ENCODE measurements around the gene PET117.

DNA sequence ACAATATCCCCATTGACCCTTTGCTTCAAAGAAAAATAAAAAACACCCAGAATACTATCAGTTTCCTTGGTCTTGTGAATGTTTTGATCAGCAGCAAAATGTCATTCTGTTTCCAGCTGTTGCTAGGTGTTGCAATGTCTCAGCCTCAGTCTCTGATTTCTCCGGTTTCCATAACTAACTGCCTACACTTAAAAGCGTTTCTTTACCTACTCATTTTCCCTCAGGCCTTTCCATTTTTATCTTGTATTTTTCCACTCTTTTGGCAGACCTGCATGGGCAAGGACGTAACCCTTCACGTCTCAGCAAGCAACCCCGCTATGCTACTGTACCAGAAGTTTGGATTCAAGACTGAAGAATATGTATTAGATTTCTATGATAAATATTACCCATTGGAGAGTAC is 49.4 kb downstream of the PET117 start:
- TF ChIP-seq CTCF (IDR thresholded peaks at IDR 0.05) (no peak), POLR2A (IDR thresholded peaks at IDR 0.05) (no peak)

Measured in testis (tissue), 2 donors.